Fibroblast of peridontal ligament (primary cell): ENCODE measurements around the gene CTAGE9.

Experiments
- DNase-seq: peaks from one replicate; pipeline ENCODE4 v3.0.0-alpha.2; 2010; ENCODE audit errors: extremely low read depth

CTAGE9 gene

GRCh38 chr6:131669891-131670290 is 40.9 kb downstream of the CTAGE9 start:
- DNase-seq: no peak

- DNase-seq: no peak
These were observed 47.1 kb downstream of the CTAGE9 start for GRCh38 chr6:131663578-131664165.

- DNase-seq: no peak
These were observed 50.6 kb downstream of the CTAGE9 start for GRCh38 chr6:131660195-131660594.
